ENCODE results near the gene AFTPH.

GRCh38 chr2:64487256-64488049 is 36.7 kb upstream of the AFTPH start:
- TF ChIP-seq POLR2A (IDR thresholded peaks at IDR 0.05): no peak
- no peak for TF ChIP-seq CTCF (IDR thresholded peaks at IDR 0.05)
- TF ChIP-seq POLR2AphosphoS5 (IDR thresholded peaks at IDR 0.05): no peak
